ENCODE data around the gene PRSS36.
"Not testable (repeated sequence)": the region's sequence is repeated elsewhere in the genome, so short reads cannot be mapped to it uniquely, and the experiment has no call there.

PRSS36 gene

DNA sequence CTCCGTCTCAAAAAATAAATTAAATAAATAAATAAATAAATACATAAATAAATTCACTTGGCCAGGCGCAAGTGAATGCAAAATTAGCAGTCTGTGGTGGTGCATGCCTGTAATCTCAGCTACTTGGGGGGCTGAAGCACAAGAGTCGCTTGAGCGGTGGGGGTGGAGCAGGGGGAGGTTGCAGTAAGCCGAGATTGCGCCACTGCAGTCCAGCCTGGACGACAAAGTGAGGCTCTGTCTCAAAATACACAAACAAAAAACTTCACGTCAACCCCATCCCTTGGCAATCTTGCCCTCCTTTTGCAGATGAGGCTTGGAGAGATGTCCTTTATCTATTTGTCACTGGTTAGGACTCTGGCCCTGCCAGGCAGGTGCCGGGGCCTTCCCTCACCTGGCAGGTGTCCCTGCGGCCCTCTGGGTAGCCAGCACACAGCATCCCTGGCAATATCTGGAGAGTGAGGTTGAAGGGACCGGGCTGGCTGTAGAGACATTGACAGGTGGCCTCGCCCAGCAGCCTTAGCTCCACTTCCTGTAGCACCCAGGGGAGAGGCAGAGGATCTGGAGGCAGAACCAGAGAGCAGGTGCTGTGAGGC is 4.4 kb downstream of the PRSS36 start:
- H3K4me2 ChIP-seq (ENCODE audit: low read length), result no peak overlapping the region
- no peak overlapping the region for H3K27ac ChIP-seq (ENCODE audit: low read depth, low read length, poor library complexity, severe bottlenecking)

DNA sequence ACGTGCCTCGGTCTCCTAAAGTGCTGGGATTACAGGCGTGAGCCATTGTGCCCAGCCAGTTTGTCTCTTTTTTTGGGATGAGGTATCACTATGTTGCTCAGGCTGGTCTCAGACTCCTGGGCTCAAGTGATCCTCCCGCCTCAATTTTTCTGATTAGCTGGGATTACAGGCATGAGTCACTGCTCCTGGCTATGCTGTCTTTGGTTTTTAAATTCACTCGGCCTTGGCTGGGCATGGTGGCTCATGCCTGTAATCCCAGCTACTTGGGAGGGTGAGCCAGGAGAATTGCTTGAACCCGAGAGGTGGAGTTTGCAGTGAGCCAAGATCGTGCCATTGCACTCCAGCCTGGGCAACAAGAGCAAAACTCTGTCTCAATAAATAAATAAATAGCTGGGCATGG is 5.4 kb downstream of the PRSS36 start:
- not testable (repeated sequence) for H3K36me3 ChIP-seq (ENCODE audit: insufficient read depth, low read length); H3K4me1 ChIP-seq (ENCODE audit: insufficient read depth, low read length, severe bottlenecking); H4K20me1 ChIP-seq (ENCODE audit: insufficient read depth, low read length); H3K79me2 ChIP-seq (ENCODE audit: insufficient read depth, low read length); H2AFZ ChIP-seq (ENCODE audit: low read length); H3K4me2 ChIP-seq (ENCODE audit: low read length); H3F3A ChIP-seq (ENCODE audit: insufficient read depth, low read length); H3K27ac ChIP-seq (ENCODE audit: low read depth, low read length, poor library complexity, severe bottlenecking); H3K27me3 ChIP-seq (ENCODE audit: insufficient read depth, low read length); H3K9me3 ChIP-seq (ENCODE audit: low read length); H3K4me3 ChIP-seq (ENCODE audit: low read depth, low read length, poor library complexity, severe bottlenecking); H3K9me2 ChIP-seq (ENCODE audit: low read depth, low read length); H3K9ac ChIP-seq (ENCODE audit: low read length)

More for the DNA sequence above, 4.4 kb downstream of the PRSS36 start:
- no peak overlapping the region for H3K9ac ChIP-seq (ENCODE audit: low read length)
- no peaks in the 10 kb centered on the region for H4K20me1 ChIP-seq (ENCODE audit: insufficient read depth, low read length)
- H2AFZ ChIP-seq (ENCODE audit: low read length), result no peak overlapping the region
- no peaks in the 10 kb centered on the region for H3K36me3 ChIP-seq (ENCODE audit: insufficient read depth, low read length)
- H3K79me2 ChIP-seq (ENCODE audit: insufficient read depth, low read length), result no peaks in the 10 kb centered on the region
- H3F3A ChIP-seq (ENCODE audit: insufficient read depth, low read length), result no peaks in the 10 kb centered on the region
- no peaks in the 10 kb centered on the region for H3K9me3 ChIP-seq (ENCODE audit: low read length)
- H3K9me2 ChIP-seq (ENCODE audit: low read depth, low read length), result no peaks in the 10 kb centered on the region
- TF ChIP-seq, protein P1, sequence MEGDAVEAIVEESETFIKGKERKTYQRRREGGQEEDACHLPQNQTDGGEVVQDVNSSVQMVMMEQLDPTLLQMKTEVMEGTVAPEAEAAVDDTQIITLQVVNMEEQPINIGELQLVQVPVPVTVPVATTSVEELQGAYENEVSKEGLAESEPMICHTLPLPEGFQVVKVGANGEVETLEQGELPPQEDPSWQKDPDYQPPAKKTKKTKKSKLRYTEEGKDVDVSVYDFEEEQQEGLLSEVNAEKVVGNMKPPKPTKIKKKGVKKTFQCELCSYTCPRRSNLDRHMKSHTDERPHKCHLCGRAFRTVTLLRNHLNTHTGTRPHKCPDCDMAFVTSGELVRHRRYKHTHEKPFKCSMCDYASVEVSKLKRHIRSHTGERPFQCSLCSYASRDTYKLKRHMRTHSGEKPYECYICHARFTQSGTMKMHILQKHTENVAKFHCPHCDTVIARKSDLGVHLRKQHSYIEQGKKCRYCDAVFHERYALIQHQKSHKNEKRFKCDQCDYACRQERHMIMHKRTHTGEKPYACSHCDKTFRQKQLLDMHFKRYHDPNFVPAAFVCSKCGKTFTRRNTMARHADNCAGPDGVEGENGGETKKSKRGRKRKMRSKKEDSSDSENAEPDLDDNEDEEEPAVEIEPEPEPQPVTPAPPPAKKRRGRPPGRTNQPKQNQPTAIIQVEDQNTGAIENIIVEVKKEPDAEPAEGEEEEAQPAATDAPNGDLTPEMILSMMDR (IDR thresholded peaks at IDR 0.05; ENCODE audit: low read length), result no peak
- no peak for TF ChIP-seq EZH2 (IDR thresholded peaks at IDR 0.05; ENCODE audit: borderline replicate concordance, low read length)
- peaks cover 6% of the 10 kb centered on the region; the same call in 1 of the 2 replicates for H3K27me3 ChIP-seq (ENCODE audit: insufficient read depth, low read length)
- H3K4me1 ChIP-seq (ENCODE audit: insufficient read depth, low read length, severe bottlenecking), result peaks cover 10% of the 10 kb centered on the region
- no peak overlapping the region for H3K4me3 ChIP-seq (ENCODE audit: low read depth, low read length, poor library complexity, severe bottlenecking)

DNA sequence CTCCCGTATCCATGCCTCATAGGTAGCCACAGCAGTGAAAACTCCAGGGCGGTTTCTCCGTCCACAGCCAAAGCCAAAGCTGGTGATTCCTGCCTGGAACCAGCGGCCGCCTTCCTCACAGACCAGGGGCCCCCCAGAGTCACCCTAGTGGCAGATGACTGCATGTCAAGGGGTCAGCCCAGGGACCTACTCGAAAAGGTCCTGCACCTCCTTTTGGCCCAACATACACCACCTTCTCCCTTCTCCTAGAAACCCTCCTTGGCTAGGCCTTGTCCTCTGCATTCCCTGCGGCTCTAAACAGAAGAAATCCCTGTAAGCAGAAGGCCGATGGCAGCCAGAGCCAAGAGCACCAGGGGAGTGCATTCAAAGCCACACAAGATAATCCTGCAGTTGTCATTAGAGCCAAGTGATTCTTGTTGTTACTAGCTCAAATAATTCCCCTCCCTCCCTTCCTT is 6.1 kb downstream of the PRSS36 start:
- no peak overlapping the region for H3K9ac ChIP-seq (ENCODE audit: low read length)
- no peaks in the 10 kb centered on the region for H3K9me2 ChIP-seq (ENCODE audit: low read depth, low read length)
- H3K36me3 ChIP-seq (ENCODE audit: insufficient read depth, low read length), result no peaks in the 10 kb centered on the region
- H3K4me1 ChIP-seq (ENCODE audit: insufficient read depth, low read length, severe bottlenecking), result peaks cover 10% of the 10 kb centered on the region
- H3K27me3 ChIP-seq (ENCODE audit: insufficient read depth, low read length), result peaks cover 6% of the 10 kb centered on the region; the same call in 1 of the 2 replicates
- H3K4me3 ChIP-seq (ENCODE audit: low read depth, low read length, poor library complexity, severe bottlenecking), result no peak overlapping the region
- no peak for TF ChIP-seq EZH2 (IDR thresholded peaks at IDR 0.05; ENCODE audit: borderline replicate concordance, low read length)
- TF ChIP-seq, protein P1 (IDR thresholded peaks at IDR 0.05; ENCODE audit: low read length), result no peak
- no peak overlapping the region for H3K4me2 ChIP-seq (ENCODE audit: low read length)
- H3K27ac ChIP-seq (ENCODE audit: low read depth, low read length, poor library complexity, severe bottlenecking), result no peak overlapping the region
- no peaks in the 10 kb centered on the region for H3F3A ChIP-seq (ENCODE audit: insufficient read depth, low read length)
- no peaks in the 10 kb centered on the region for H3K79me2 ChIP-seq (ENCODE audit: insufficient read depth, low read length)
- H3K9me3 ChIP-seq (ENCODE audit: low read length), result no peaks in the 10 kb centered on the region
- H4K20me1 ChIP-seq (ENCODE audit: insufficient read depth, low read length), result no peaks in the 10 kb centered on the region
- H2AFZ ChIP-seq (ENCODE audit: low read length), result no peak overlapping the region

Data from OCI-LY1 (cell line).